GM12873 (cell line): ENCODE results near the gene MRC1.

Experiments used
- CTCF ChIP-seq: IDR thresholded peaks from 2 replicates; pipeline ENCODE4 v1.5.1; 2012; ENCODE audit warnings: low read depth, mild to moderate bottlenecking, moderate library complexity, low read length, control low read depth; ENCODE audit not compliant: insufficient read depth; ENCODE audit errors: missing control alignments

MRC1 gene

GRCh38 chr10:17787087-17787961 lies 21.8 kb upstream of the MRC1 start:
- TF ChIP-seq CTCF: no peak

- no peak for TF ChIP-seq CTCF
Measured at GRCh38 chr10:17788646-17789045, 20.5 kb upstream of the MRC1 start.

GRCh38 chr10:17789396-17789795 lies 19.8 kb upstream of the MRC1 start:
- TF ChIP-seq CTCF: no peak

GRCh38 chr10:17790651-17791050 lies 18.5 kb upstream of the MRC1 start:
- TF ChIP-seq CTCF: no peak

- TF ChIP-seq CTCF: no peak
Measured at GRCh38 chr10:17792991-17793390, 16.2 kb upstream of the MRC1 start.

GRCh38 chr10:17793823-17794644 lies 15.1 kb upstream of the MRC1 start:
- no peak for TF ChIP-seq CTCF

- TF ChIP-seq CTCF: no peak
Measured at GRCh38 chr10:17795083-17795482, 14.1 kb upstream of the MRC1 start.
